GM21390 (cell line): Measurements from ENCODE around the gene ZPLD1.

Experiments
- ATAC-seq: cut with Tn5 transposase; IDR thresholded peaks from one replicate; pipeline ENCODE4 v1.9.1; 2021; ENCODE audit not compliant: unreplicated experiment

The ZPLD1 gene

DNA sequence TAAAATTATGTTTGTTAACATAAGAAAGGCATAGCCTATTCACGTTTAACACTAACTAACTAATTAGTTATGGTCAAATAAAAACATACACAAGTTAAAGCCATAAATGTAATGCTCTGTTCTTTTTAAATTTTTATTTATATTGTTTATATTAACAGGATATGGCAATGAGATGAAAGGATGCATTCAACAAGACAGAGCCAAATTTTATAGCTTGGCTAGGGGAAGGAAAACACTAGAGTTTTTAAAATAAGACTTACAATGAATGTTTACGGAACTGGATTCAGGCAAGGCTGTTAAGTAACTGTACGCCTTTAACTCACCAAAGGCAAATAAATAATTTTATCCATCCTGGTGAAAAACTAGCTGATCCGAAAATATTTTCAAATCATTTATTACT, 86.4 kb downstream of the ZPLD1 start:
- ATAC-seq, result no peak

DNA sequence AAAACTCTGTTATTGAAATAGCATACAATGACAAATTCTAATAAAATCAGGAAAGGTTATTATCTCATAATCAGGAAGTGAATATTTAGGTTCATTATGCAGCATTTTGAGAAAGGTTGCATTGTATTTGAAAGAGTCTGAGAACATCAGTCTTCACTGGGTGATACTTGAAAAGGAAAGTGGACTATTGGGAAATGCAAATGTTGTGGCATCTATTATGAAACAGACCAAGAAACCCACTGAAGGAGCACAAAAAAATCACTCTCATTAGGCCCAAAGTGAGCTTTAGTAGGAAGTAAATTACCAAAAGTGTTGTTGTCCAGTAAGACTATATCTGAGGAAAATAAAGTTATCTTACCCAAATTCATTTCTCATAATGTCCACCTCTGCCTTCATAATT, 90.8 kb downstream of the ZPLD1 start:
- ATAC-seq, result peak; percentile 80

DNA sequence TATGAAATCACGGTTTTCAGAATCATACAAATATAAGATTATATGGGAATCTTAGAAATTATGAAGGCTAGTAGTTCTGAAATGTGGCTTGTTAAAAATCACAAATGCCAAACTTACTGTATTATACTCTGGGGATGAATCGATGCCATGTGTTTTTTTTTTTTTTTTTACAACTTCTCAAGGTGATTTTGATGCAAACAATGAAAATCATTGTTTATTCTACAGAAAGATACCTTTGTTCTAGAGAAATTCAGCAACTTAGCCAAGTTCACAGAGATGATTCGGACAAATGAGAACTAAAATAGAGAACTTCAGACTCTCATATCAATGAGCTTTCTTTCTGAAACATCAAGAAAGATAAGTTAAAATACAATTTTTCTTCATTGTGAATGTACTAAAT, 92.0 kb downstream of the ZPLD1 start:
- ATAC-seq, result no peak

DNA sequence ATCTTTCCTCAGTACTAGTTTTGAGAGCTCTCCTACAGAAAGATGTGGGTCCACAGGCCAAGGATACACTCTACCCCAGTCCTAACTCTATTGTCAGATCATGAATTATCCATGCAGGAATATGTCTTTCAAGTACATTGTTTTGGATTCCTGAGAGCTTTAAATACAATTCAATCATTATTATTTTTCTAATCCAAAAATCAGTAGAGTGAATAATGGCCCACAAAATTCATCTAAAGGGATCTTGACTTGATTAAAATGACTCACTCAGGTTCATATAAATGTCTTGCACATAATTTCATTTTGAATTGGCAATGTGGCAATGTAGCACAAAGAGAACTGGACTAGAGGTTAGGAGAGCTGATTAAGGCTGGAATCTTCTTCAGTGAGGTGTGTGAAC, 93.9 kb downstream of the ZPLD1 start:
- no peak for ATAC-seq
